ENCODE measurements around the gene H1-8.

H1-8 gene

DNA sequence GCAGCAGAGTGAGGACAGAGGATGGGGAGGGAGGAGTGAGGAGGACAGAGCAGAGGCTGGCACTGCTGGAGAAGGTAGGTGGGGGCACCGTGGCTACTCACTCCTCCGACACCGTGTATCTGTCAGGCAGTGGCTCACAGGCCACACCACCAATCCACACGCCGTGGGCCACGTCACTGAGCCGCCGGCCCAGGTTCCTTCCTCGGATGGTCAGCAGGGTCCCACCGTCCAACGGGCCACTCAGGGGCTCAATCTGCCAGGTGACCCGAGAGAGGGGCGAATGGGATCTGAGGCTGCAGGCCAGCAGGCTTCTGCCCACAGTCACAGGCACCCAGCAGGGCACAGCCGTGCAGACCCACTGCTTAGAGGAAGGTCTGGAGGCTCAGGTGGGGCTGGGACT lies 30.5 kb downstream of the H1-8 start:
- Histone ChIP-seq H3K36me3 (ENCODE audit: insufficient read depth, low read length) (0 out of 2 replicates have a peak, but pooled peaks cover 5% of the 10 kb centered on the region), H3K79me2 (ENCODE audit: control insufficient read depth, insufficient read depth, low read length, unreplicated experiment) (no peaks in the 10 kb centered on the region), H3K27ac (ENCODE audit: low read depth, low read length) (no peak overlapping the region), H3K27me3 (ENCODE audit: insufficient read depth, low read length) (no peaks in the 10 kb centered on the region), H3K4me1 (ENCODE audit: control insufficient read depth, insufficient read depth, low read length, unreplicated experiment) (no peaks in the 10 kb centered on the region), H2AFZ (ENCODE audit: low read length, unreplicated experiment) (no peak overlapping the region), H3K4me3 (ENCODE audit: low read depth, low read length) (no peak overlapping the region)

DNA sequence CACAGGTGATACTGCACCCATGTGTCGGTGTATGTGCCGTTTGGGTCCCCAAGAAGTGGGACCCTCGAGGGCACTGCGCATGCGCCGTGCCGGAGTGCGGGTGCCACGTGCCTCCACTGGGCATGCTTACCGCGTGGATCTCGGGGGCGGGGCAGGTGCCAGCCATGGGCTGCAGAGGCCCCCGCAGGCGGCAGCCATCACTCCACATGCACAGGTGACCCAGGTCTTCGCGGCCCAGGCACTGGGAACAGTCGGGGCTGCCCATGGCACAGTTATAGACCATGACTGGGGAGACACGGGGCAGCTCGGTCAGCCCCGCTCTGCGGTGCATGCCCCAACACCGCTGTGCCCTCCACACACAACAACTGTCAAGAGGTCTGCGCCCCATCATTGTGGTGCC lies 31.2 kb downstream of the H1-8 start:
- Histone ChIP-seq H3K4me3 (ENCODE audit: low read depth, low read length) (no peak overlapping the region), H3K27me3 (ENCODE audit: insufficient read depth, low read length) (no peaks in the 10 kb centered on the region), H3K4me1 (ENCODE audit: control insufficient read depth, insufficient read depth, low read length, unreplicated experiment) (no peaks in the 10 kb centered on the region), H2AFZ (ENCODE audit: low read length, unreplicated experiment) (no peak overlapping the region), H3K27ac (ENCODE audit: low read depth, low read length) (no peak overlapping the region), H3K36me3 (ENCODE audit: insufficient read depth, low read length) (0 out of 2 replicates have a peak, but pooled peaks cover 5% of the 10 kb centered on the region), H3K79me2 (ENCODE audit: control insufficient read depth, insufficient read depth, low read length, unreplicated experiment) (no peaks in the 10 kb centered on the region)

DNA sequence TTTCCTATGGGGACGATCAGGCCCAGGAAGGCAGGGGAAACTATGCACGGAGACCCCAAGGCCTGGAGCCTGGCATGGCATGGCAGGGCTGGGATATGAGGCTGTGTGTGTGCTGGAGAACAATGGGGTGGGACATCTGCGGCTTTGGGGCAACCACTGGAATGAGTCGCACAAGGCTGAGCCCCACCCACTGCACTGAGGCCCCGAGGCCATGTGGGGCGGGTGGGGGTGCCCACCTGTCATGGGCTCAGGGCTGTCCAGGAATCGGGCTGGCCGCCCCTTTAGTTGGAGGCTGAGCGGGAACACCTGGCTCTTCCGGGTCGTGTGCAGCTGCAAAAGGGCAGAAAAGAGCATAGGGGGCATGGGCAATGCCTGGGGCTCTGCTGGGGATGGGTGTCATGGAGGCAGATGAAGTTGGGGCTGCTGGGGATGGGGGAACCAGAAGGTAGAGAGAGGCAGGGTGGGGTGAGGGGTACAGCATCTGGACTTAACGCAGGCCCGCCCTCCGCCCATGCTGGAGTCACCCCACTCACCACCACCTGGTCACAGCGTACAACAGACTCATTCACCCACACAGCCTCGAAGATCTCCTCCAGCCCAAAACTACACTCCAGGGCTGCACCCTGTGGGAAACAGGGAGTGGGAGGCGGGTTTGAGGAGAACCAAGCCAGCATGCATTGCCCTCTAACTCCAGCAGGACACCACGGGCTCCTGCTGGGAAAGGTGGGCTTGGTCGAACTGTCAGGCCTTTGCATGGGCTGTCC lies 32.4 kb downstream of the H1-8 start:
- Histone ChIP-seq H3K36me3 (ENCODE audit: insufficient read depth, low read length) (no peaks in the 10 kb centered on the region), H3K4me3 (ENCODE audit: low read depth, low read length) (no peak overlapping the region), H2AFZ (ENCODE audit: low read length, unreplicated experiment) (no peak overlapping the region), H3K27me3 (ENCODE audit: insufficient read depth, low read length) (no peaks in the 10 kb centered on the region), H3K4me1 (ENCODE audit: control insufficient read depth, insufficient read depth, low read length, unreplicated experiment) (no peaks in the 10 kb centered on the region), H3K27ac (ENCODE audit: low read depth, low read length) (no peak overlapping the region), H3K79me2 (ENCODE audit: control insufficient read depth, insufficient read depth, low read length, unreplicated experiment) (no peaks in the 10 kb centered on the region)

DNA sequence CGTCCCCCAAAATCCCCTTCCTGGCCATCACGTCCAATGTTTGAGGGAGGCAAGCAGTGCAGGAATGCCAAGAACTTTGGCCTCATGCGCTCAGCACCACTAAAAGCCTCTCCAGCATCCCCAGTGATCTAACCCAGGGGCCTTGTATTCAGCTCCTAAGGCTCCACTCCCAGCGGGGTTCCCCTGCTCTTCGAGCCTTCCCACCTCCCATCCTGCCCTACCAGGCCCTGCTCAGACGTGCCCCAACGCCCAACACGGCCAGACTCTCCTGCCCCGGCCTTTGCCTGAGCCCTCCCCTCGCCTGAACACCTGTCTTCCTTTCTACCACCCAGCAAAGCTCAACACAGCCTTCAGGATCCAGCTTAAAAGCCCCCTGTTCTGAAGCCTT lies 33.0 kb downstream of the H1-8 start:
- H3K27ac ChIP-seq (ENCODE audit: low read depth, low read length) = no peak overlapping the region
- H2AFZ ChIP-seq (ENCODE audit: low read length, unreplicated experiment) = no peak overlapping the region
- no peak overlapping the region for H3K4me3 ChIP-seq (ENCODE audit: low read depth, low read length)
- no peaks in the 10 kb centered on the region for H3K27me3 ChIP-seq (ENCODE audit: insufficient read depth, low read length)
- H3K36me3 ChIP-seq (ENCODE audit: insufficient read depth, low read length) = no peaks in the 10 kb centered on the region
- H3K79me2 ChIP-seq (ENCODE audit: control insufficient read depth, insufficient read depth, low read length, unreplicated experiment) = no peaks in the 10 kb centered on the region
- H3K4me1 ChIP-seq (ENCODE audit: control insufficient read depth, insufficient read depth, low read length, unreplicated experiment) = no peaks in the 10 kb centered on the region

DNA sequence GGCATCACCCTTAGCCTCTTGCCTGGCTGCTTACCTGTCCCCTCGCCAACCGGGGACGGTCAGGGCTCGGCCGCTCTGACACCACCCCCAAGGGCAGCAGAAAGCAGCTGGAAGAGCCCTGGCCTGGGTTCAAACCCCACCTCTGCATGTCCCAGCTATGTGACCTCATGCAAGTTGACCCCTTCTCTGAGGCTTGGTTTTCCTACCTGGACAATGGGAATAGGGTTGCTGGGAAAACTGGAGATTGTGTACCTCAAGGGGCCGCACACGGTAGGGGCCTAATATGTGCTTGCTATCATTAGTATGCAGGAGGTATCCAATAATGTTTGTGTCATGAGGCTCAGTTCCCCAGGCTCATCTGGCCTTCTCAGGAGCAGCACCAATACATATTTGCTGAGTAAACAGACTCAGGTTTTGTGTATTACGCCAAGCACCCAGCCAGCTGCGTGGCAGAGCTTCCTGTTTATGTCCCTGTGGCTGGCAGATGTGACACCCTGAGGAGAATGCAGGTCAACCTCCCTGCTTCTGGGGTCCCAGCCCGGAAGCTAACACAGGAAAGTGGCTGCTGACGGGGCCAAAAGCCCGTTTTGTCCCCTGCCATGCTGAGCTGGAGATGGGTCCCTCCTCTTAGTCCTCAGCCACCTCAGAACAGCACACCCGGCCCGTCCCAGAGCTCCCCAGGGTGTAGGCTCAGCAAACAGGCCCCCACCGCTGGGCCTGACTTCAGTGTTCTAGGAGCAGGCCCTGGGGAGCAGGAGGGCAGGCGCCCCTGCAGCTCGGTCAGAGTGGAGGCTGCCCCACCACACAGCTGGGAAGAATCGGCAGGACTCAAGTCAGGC lies 33.8 kb downstream of the H1-8 start:
- Histone ChIP-seq H3K27ac (ENCODE audit: low read depth, low read length) (no peak overlapping the region), H3K36me3 (ENCODE audit: insufficient read depth, low read length) (no peaks in the 10 kb centered on the region), H3K4me1 (ENCODE audit: control insufficient read depth, insufficient read depth, low read length, unreplicated experiment) (no peaks in the 10 kb centered on the region), H2AFZ (ENCODE audit: low read length, unreplicated experiment) (no peak overlapping the region), H3K4me3 (ENCODE audit: low read depth, low read length) (no peak overlapping the region), H3K79me2 (ENCODE audit: control insufficient read depth, insufficient read depth, low read length, unreplicated experiment) (no peaks in the 10 kb centered on the region), H3K27me3 (ENCODE audit: insufficient read depth, low read length) (no peaks in the 10 kb centered on the region)

DNA sequence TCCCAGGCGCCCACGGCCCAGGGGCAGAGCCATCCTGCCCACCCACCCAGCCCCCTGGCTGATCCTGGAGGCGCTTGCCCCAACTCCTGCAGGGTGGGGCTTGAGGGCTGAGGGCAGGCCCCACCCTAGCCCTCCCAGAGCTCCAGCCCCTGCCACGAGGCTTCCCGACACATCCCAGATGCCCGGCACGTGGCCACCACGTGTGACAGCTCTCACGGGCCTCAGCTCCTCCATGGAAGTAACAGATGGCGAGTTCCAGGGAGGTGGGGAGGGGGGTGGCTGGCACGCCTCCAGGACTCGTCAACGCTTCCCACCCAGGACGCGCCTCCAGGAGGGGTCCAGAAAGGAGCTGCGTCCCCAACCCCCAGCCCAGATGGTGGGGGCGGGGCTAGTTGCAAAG lies 34.4 kb downstream of the H1-8 start:
- H2AFZ ChIP-seq (ENCODE audit: low read length, unreplicated experiment) = no peak overlapping the region
- H3K4me3 ChIP-seq (ENCODE audit: low read depth, low read length) = no peak overlapping the region
- no peaks in the 10 kb centered on the region for H3K36me3 ChIP-seq (ENCODE audit: insufficient read depth, low read length)
- no peak overlapping the region for H3K27ac ChIP-seq (ENCODE audit: low read depth, low read length)
- no peaks in the 10 kb centered on the region for H3K4me1 ChIP-seq (ENCODE audit: control insufficient read depth, insufficient read depth, low read length, unreplicated experiment)
- no peaks in the 10 kb centered on the region for H3K27me3 ChIP-seq (ENCODE audit: insufficient read depth, low read length)
- H3K79me2 ChIP-seq (ENCODE audit: control insufficient read depth, insufficient read depth, low read length, unreplicated experiment) = no peaks in the 10 kb centered on the region

DNA sequence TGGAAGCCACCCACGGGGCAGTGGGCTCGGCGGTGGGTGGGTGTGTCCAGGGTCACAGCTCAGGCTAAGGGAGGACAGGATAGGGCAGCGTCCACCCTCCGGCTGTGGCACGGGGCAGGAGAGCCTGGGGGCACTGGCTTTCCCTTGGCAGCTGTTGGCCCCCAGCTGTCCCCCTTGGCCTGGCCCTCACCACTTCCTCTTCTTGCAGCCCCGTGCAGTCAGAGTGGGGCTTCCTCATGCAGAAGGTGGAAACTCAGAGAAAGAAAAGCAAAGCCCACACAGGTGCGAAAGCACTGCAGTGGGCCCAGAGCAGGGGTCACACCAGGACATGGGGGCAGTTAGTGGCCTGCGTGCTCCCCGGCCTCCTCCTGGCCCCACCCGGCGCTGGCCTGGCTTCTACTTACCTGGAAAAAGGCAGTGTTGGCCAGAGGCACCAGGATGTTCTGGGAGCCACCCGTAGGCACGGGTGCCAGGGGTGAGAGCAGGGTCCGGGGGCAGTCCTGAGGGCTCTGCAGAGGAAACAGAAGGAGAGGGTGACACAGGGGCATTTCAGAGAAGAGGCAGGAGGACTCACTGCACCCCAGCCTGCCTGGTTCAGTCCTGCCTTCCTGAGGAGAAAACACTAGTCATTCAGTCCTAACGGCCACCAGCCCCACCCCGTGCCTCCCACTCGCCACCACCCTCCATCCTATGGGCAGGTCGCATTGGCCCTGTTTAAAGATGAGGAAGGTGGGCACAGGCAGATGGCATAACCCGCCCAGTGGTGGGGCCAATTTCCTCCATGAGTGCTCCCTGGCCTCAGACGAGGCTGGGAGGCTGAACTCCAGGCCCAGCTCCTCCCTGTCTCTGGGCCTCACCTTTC lies 35.2 kb downstream of the H1-8 start:
- Histone ChIP-seq H3K4me1 (ENCODE audit: control insufficient read depth, insufficient read depth, low read length, unreplicated experiment) (no peaks in the 10 kb centered on the region), H2AFZ (ENCODE audit: low read length, unreplicated experiment) (no peak overlapping the region), H3K4me3 (ENCODE audit: low read depth, low read length) (no peak overlapping the region), H3K36me3 (ENCODE audit: insufficient read depth, low read length) (no peaks in the 10 kb centered on the region), H3K79me2 (ENCODE audit: control insufficient read depth, insufficient read depth, low read length, unreplicated experiment) (no peaks in the 10 kb centered on the region), H3K27ac (ENCODE audit: low read depth, low read length) (no peak overlapping the region), H3K27me3 (ENCODE audit: insufficient read depth, low read length) (no peaks in the 10 kb centered on the region)

DNA sequence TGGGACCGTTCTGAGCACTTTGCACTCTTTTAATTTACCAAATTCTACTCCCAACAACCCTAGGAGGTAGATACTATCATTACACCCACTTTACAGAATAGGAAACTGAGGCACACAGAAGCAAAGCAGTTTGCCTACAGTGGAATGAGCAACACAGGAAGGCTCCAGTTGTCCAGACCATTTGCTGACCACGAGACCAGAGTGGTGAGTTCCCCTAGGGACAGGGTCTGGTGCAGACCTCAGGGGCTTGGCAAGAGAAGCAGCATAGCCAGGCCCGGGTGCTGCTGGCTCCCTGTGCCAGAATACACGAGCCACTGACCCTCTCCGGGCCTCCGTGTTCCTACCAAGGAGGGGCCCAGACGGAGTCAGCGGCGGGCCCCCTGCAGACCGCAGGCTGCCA lies 37.0 kb downstream of the H1-8 start:
- Histone ChIP-seq H3K4me1 (ENCODE audit: control insufficient read depth, insufficient read depth, low read length, unreplicated experiment) (no peaks in the 10 kb centered on the region), H3K4me3 (ENCODE audit: low read depth, low read length) (no peak overlapping the region), H2AFZ (ENCODE audit: low read length, unreplicated experiment) (no peak overlapping the region), H3K79me2 (ENCODE audit: control insufficient read depth, insufficient read depth, low read length, unreplicated experiment) (no peaks in the 10 kb centered on the region), H3K27me3 (ENCODE audit: insufficient read depth, low read length) (no peaks in the 10 kb centered on the region), H3K36me3 (ENCODE audit: insufficient read depth, low read length) (no peaks in the 10 kb centered on the region), H3K27ac (ENCODE audit: low read depth, low read length) (no peak overlapping the region)

DNA sequence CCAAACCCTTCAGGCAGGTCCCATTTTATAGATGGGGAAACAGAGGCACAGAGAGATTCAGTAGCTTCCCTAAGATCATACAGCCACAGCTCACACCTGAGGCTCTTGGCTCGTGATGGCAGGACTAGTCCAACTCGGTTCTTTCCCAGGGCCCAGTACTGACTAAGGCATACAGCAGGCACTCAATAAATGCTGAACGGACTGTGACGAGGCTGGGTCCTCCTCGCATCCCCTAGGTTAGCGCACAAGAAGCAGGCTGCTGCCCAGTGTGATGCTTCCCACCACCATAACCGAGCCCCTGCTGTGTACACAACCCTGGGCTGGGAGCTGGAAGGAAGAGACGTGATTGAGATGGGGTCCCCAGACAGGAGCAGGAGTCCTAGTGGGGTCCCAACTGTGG lies 38.6 kb downstream of the H1-8 start:
- Histone ChIP-seq H2AFZ (ENCODE audit: low read length, unreplicated experiment) (no peak overlapping the region), H3K4me1 (ENCODE audit: control insufficient read depth, insufficient read depth, low read length, unreplicated experiment) (no peaks in the 10 kb centered on the region), H3K27me3 (ENCODE audit: insufficient read depth, low read length) (no peaks in the 10 kb centered on the region), H3K79me2 (ENCODE audit: control insufficient read depth, insufficient read depth, low read length, unreplicated experiment) (no peaks in the 10 kb centered on the region), H3K27ac (ENCODE audit: low read depth, low read length) (no peak overlapping the region), H3K36me3 (ENCODE audit: insufficient read depth, low read length) (peaks cover 7% of the 10 kb centered on the region; the same call in 1 of the 2 replicates), H3K4me3 (ENCODE audit: low read depth, low read length) (no peak overlapping the region)

DNA sequence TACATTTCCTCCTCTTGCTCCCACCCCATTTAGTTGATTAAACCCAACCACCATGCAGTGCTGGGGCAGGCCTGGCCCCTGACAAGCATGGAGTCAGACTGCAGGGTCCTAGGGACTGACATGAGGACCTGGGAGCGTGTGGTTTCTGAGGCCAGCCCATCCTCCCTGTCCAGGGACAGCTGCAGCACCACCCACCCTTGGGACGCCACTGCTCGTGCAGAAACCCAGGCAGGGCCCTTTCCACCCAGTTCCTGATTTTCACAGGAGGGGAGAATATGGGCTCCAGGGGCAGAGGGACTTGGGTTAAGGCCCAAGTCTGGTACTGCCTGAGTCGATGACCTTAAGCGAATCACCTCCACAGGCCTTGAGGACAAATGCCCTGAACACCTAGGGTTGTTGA lies 39.8 kb downstream of the H1-8 start:
- H3K27ac ChIP-seq (ENCODE audit: low read depth, low read length) = no peak overlapping the region
- peaks cover 9% of the 10 kb centered on the region for H3K4me1 ChIP-seq (ENCODE audit: control insufficient read depth, insufficient read depth, low read length, unreplicated experiment)
- no peak overlapping the region for H3K4me3 ChIP-seq (ENCODE audit: low read depth, low read length)
- no peaks in the 10 kb centered on the region for H3K27me3 ChIP-seq (ENCODE audit: insufficient read depth, low read length)
- no peaks in the 10 kb centered on the region for H3K79me2 ChIP-seq (ENCODE audit: control insufficient read depth, insufficient read depth, low read length, unreplicated experiment)
- peaks cover 7% of the 10 kb centered on the region; the same call in 1 of the 2 replicates for H3K36me3 ChIP-seq (ENCODE audit: insufficient read depth, low read length)
- no peak overlapping the region for H2AFZ ChIP-seq (ENCODE audit: low read length, unreplicated experiment)
